AG04449 (cell line): ENCODE results near the gene JAM3.
"Not testable (repeated sequence)": the region's sequence is repeated elsewhere in the genome, so short reads cannot be mapped to it uniquely, and the experiment has no call there.

Experiments
- CTCF ChIA-PET: fragments of 350-600 bp; formaldehyde crosslinking; extraction: SDS; loops from one replicate; lab custom pipeline; 2021; ENCODE audit warnings: antibody characterized with exemption; lab: Yijun Ruan, JAX
- POLR2A ChIA-PET: fragments of 400-600, 350-600 bp; formaldehyde crosslinking; extraction: SDS; loops from one replicate; lab custom pipeline; 2020; ENCODE audit warnings: antibody characterized with exemption, inconsistent platforms; lab: Yijun Ruan, JAX
- DNase-seq: peaks from one replicate; pipeline ENCODE4 v3.0.0-alpha.2; 2010; ENCODE audit warnings: low read depth, low spot score
- H3K4me3 ChIP-seq: 2 replicates; pipeline ENCODE4 v1.5.1; 2011; ENCODE audit warnings: low read depth, mild to moderate bottlenecking, control low read depth, low read length
- CTCF ChIP-seq: IDR thresholded peaks from one replicate; pipeline ENCODE4 v1.5.1; 2011; ENCODE audit warnings: mild to moderate bottlenecking, moderate library complexity, low read length, control low read depth, inconsistent platforms; ENCODE audit not compliant: insufficient read depth; ENCODE audit errors: missing control alignments

The JAM3 gene

GRCh38 chr11:134071306-134071705 lies 2.4 kb downstream of the JAM3 start:
- ChIA-PET CTCF (interaction anchor here (1.0 to 10.4 kb wide), 6 partner anchors 10 to 65 kb away, joined by 3 to 98 read pairs (median 6); no protein-coding TSS in a partner anchor), POLR2A (no interaction called here)
- DNase-seq = no peak
- no peak for TF ChIP-seq CTCF
- no peak overlapping the region for H3K4me3 ChIP-seq

- POLR2A ChIA-PET = no interaction called here
- no peak for DNase-seq
- no peak for TF ChIP-seq CTCF
- CTCF ChIA-PET = interaction anchor here (0.8 to 10.4 kb wide), 11 partner anchors 7 to 136 kb away, joined by 3 to 98 read pairs (median 4); no protein-coding TSS in a partner anchor
- H3K4me3 ChIP-seq = no peak overlapping the region
These were observed 3.0 kb downstream of the JAM3 start for GRCh38 chr11:134071766-134072402.

GRCh38 chr11:134072844-134073243 lies 4.0 kb downstream of the JAM3 start:
- no peak overlapping the region for H3K4me3 ChIP-seq
- CTCF ChIA-PET = interaction anchor here (1.1 to 10.4 kb wide), 9 partner anchors 8 to 135 kb away, joined by 3 to 98 read pairs (median 3); no protein-coding TSS in a partner anchor
- TF ChIP-seq CTCF = no peak
- POLR2A ChIA-PET = no interaction called here
- no peak for DNase-seq

- DNase-seq = no peak
- POLR2A ChIA-PET = no interaction called here
- no peak overlapping the region for H3K4me3 ChIP-seq
- CTCF ChIA-PET = interaction anchor here (1.4 to 10.4 kb wide), 2 partner anchors 23 to 29 kb away, joined by 5 to 98 read pairs; no protein-coding TSS in a partner anchor
- TF ChIP-seq CTCF = no peak
These were observed 5.5 kb downstream of the JAM3 start for GRCh38 chr11:134074346-134074745.

- no peak for TF ChIP-seq CTCF
- CTCF ChIA-PET = interaction anchor here (0.9 to 10.4 kb wide), 3 partner anchors 23 to 64 kb away, joined by 3 to 98 read pairs (median 5); no protein-coding TSS in a partner anchor
- no peak overlapping the region for H3K4me3 ChIP-seq
- no peak for DNase-seq
- POLR2A ChIA-PET = no interaction called here
These were observed 5.9 kb downstream of the JAM3 start for GRCh38 chr11:134074766-134075165.

- ChIA-PET CTCF (interaction anchor here (1.2 kb wide), 1 partner anchor 10 kb away, joined by 3 read pairs; no protein-coding TSS in a partner anchor), POLR2A (no interaction called here)
- no peak overlapping the region for H3K4me3 ChIP-seq
- no peak for DNase-seq
- TF ChIP-seq CTCF = no peak
These were observed 10.4 kb downstream of the JAM3 start for GRCh38 chr11:134079317-134079716.

GRCh38 chr11:134081258-134081657 lies 12.4 kb downstream of the JAM3 start:
- CTCF ChIA-PET = interaction anchor here (1.0 kb wide), 2 partner anchors 11 to 58 kb away, joined by 3 read pairs; no protein-coding TSS in a partner anchor
- DNase-seq, H3K4me3 ChIP-seq, POLR2A ChIA-PET: not testable (repeated sequence)
